H1 (cell line): ENCODE measurements around the gene INSM1. TPM values are rescaled to one million over a fixed set of nuclear protein-coding genes. Genes with fewer than 3 reads are reported as not detected.
A peak's percentile ranks its signal among the peaks of the same experiment; 100 is the strongest.

Experiments used
- CTCF ChIA-PET: fragments of 300-600 bp; sonication (Branson Sonifier 250); formaldehyde crosslinking; loops from one replicate; lab custom pipeline; 2021; ENCODE audit not compliant: partially characterized antibody; lab: Charles Lee
- POLR2A ChIA-PET: fragments of 300-600 bp; sonication (Branson Sonifier 250); formaldehyde crosslinking; loops from one replicate; lab custom pipeline; 2021; ENCODE audit warnings: inconsistent platforms; ENCODE audit not compliant: partially characterized antibody; lab: Charles Lee
- DNase-seq, 2 experiments: peaks; one replicate each; pipeline versions ENCODE4 v3.0.0 to v3.0.0-alpha.2; 2010 to 2022; ENCODE audit warnings: low spot score in 2 of 2, low read depth in 1 of 2, mixed read lengths in 1 of 2
- FAIRE-seq: peaks from 2 replicates; lab custom pipeline; 2011; peaks lifted over from hg19 to GRCh38; lab: Jason Lieb, UNC
- H2AFZ ChIP-seq: 2 replicates; pipeline ENCODE4 v1.8.1; 2012; ENCODE audit warnings: low read length, inconsistent platforms
- H2AK5ac ChIP-seq: 2 replicates; pipeline ENCODE4 v1.6.1; 2013; ENCODE audit warnings: low read depth, low read length
- H2BK120ac ChIP-seq: replicated peaks from 2 replicates; pipeline ENCODE3; 2013; ENCODE audit warnings: low read depth, low read length, inconsistent platforms
- H2BK12ac ChIP-seq: 2 replicates; pipeline ENCODE4 v1.6.1; 2013; ENCODE audit warnings: low read depth, low read length
- H2BK15ac ChIP-seq: 2 replicates; pipeline ENCODE4 v1.6.1; 2013; ENCODE audit warnings: low read length
- H2BK20ac ChIP-seq: 2 replicates; pipeline ENCODE4 v1.6.1; 2013; ENCODE audit warnings: low read length
- H2BK5ac ChIP-seq: 2 replicates; pipeline ENCODE4 v1.6.1; 2013; ENCODE audit warnings: low read depth, low read length
- H3K14ac ChIP-seq: 2 replicates; pipeline ENCODE4 v1.6.1; 2013; ENCODE audit warnings: inconsistent platforms; ENCODE audit not compliant: insufficient read length
- H3K18ac ChIP-seq: 2 replicates; pipeline ENCODE4 v1.6.1; 2013; ENCODE audit warnings: low read length; ENCODE audit errors: extremely low read depth
- H3K23ac ChIP-seq: 2 replicates; pipeline ENCODE4 v1.6.1; 2013; ENCODE audit warnings: inconsistent platforms; ENCODE audit not compliant: insufficient read length
- H3K23me2 ChIP-seq: 2 replicates; pipeline ENCODE4 v1.6.1; 2013; ENCODE audit warnings: low read depth, low read length
- H3K27ac ChIP-seq: 2 replicates; pipeline ENCODE4 v1.6.1; 2011; ENCODE audit warnings: low read depth, low read length, inconsistent platforms
- H3K27me3 ChIP-seq, 4 experiments: replicated peaks in 1 of 4; 1 replicate in 1 of 4; 2 replicates in 3 of 4; pipeline versions ENCODE4 v1.6.1 to v1.8.1; 2011 to 2013; ENCODE audit warnings: low read length in 3 of 4, mild to moderate bottlenecking in 3 of 4, inconsistent platforms in 2 of 4, mixed read lengths in 2 of 4, moderate library complexity in 1 of 4; ENCODE audit not compliant: control insufficient read depth in 3 of 4, insufficient read depth in 3 of 4; ENCODE audit errors: extremely low read depth in 1 of 4
- H3K36me3 ChIP-seq, 4 experiments: 2 replicates each; pipeline versions ENCODE4 v1.6.1 to v1.8.1; 2011 to 2013; ENCODE audit warnings: mild to moderate bottlenecking in 4 of 4, low read length in 3 of 4, moderate library complexity in 2 of 4, control low read depth in 1 of 4, inconsistent platforms in 1 of 4; ENCODE audit not compliant: insufficient read depth in 4 of 4, control insufficient read depth in 2 of 4
- H3K4ac ChIP-seq: replicated peaks from 2 replicates; pipeline ENCODE3; 2013; ENCODE audit warnings: low read length, low read depth, mixed read lengths, inconsistent platforms; ENCODE audit not compliant: insufficient read length
- H3K4me1 ChIP-seq, 4 experiments: replicated peaks in 1 of 4; 1 replicate in 1 of 4; 2 replicates in 3 of 4; pipeline versions ENCODE4 v1.6.1 to v1.8.1; 2011 to 2013; ENCODE audit warnings: low read length in 3 of 4, inconsistent platforms in 2 of 4, mixed read lengths in 1 of 4; ENCODE audit not compliant: insufficient read depth in 4 of 4, control insufficient read depth in 3 of 4
- H3K4me2 ChIP-seq, 2 experiments: 2 replicates each; pipeline versions ENCODE4 v1.6.1 to v1.8.1; 2011 to 2013; ENCODE audit warnings: low read depth in 2 of 2, low read length in 2 of 2, control low read depth in 1 of 2, inconsistent platforms in 1 of 2, mild to moderate bottlenecking in 1 of 2; ENCODE audit not compliant: insufficient read depth in 1 of 2
- H3K4me3 ChIP-seq, 4 experiments: fragments of 200-600, 300-600 bp in 1 of 4; sonication (generic), shearing (Covaris generic), sonication (Bioruptor Twin) in 1 of 4; 2 replicates each; pipeline versions ENCODE4 v1.5.1 to v1.8.1; 2011 to 2016; ENCODE audit warnings: low read length in 4 of 4, low read depth in 3 of 4, control low read depth in 2 of 4, inconsistent platforms in 2 of 4, mild to moderate bottlenecking in 2 of 4, mixed read lengths in 1 of 4, moderate library complexity in 1 of 4; ENCODE audit not compliant: insufficient read depth in 2 of 4; ENCODE audit errors: extremely low read depth in 1 of 4
- H3K56ac ChIP-seq: replicated peaks from 2 replicates; pipeline ENCODE3; 2013; ENCODE audit warnings: low read depth, mild to moderate bottlenecking, mixed read lengths, low read length, inconsistent platforms; ENCODE audit not compliant: insufficient read length
- H3K79me1 ChIP-seq: 2 replicates; pipeline ENCODE4 v1.6.1; 2013; ENCODE audit warnings: low read depth, low read length, control low read depth
- H3K79me2 ChIP-seq, 2 experiments: 2 replicates each; pipeline versions ENCODE4 v1.6.1 to v1.8.1; 2012 to 2013; ENCODE audit warnings: low read length in 2 of 2, mild to moderate bottlenecking in 2 of 2, inconsistent platforms in 1 of 2; ENCODE audit not compliant: insufficient read depth in 2 of 2, control insufficient read depth in 1 of 2
- H3K9ac ChIP-seq, 4 experiments: replicated peaks in 1 of 4; 1 replicate in 1 of 4; 2 replicates in 3 of 4; pipeline versions ENCODE4 v1.6.1 to v1.8.1; 2011 to 2013; ENCODE audit warnings: low read depth in 3 of 4, low read length in 3 of 4, control low read depth in 2 of 4, mild to moderate bottlenecking in 2 of 4, moderate library complexity in 2 of 4, inconsistent platforms in 1 of 4; ENCODE audit errors: extremely low read depth in 1 of 4
- H3K9me3 ChIP-seq, 2 experiments: 2 replicates each; pipeline versions ENCODE4 v1.6.1 to v1.8.1; 2012 to 2013; ENCODE audit warnings: mild to moderate bottlenecking in 2 of 2, moderate library complexity in 2 of 2, control low read depth in 1 of 2, inconsistent platforms in 1 of 2, low read depth in 1 of 2, low read length in 1 of 2, mixed read lengths in 1 of 2; ENCODE audit not compliant: insufficient read depth in 2 of 2
- H4K20me1 ChIP-seq, 2 experiments: replicated peaks in 1 of 2; 2 replicates each; pipeline versions ENCODE3 to v1.8.1; 2011 to 2013; ENCODE audit warnings: inconsistent platforms in 2 of 2, low read length in 2 of 2, mild to moderate bottlenecking in 1 of 2; ENCODE audit not compliant: insufficient read depth in 2 of 2, control insufficient read depth in 1 of 2
- H4K5ac ChIP-seq: 2 replicates; pipeline ENCODE4 v1.6.1; 2013; ENCODE audit warnings: low read length, low read depth, mixed read lengths, inconsistent platforms; ENCODE audit not compliant: insufficient read length
- H4K8ac ChIP-seq: 2 replicates; pipeline ENCODE4 v1.8.0; 2013; ENCODE audit warnings: mild to moderate bottlenecking, moderate library complexity, low read length, inconsistent platforms; ENCODE audit not compliant: insufficient read depth; ENCODE audit errors: extremely low read depth
- H4K91ac ChIP-seq: replicated peaks from 2 replicates; pipeline ENCODE3; 2013; ENCODE audit warnings: low read length, mixed read lengths, inconsistent platforms; ENCODE audit not compliant: insufficient read length
- EZH2 ChIP-seq: fragments of 200-600 bp; sonication (generic); IDR thresholded peaks from 2 replicates; pipeline ENCODE4 v1.7.1; 2012; ENCODE audit warnings: low read depth, mild to moderate bottlenecking, moderate library complexity, low read length, inconsistent platforms; ENCODE audit not compliant: severe bottlenecking
- MAFK ChIP-seq: IDR thresholded peaks from 2 replicates; pipeline ENCODE4 v1.6.1; 2012; ENCODE audit warnings: low read depth, mild to moderate bottlenecking, improper control_type of control experiment, low read length
- PHF8 ChIP-seq: fragments of 200-600 bp; sonication (generic); conservative IDR thresholded peaks from 2 replicates; pipeline ENCODE4 v1.7.1; 2012; ENCODE audit warnings: low read depth, mild to moderate bottlenecking, inconsistent platforms, low read length, moderate library complexity
- POLR2A ChIP-seq, 2 experiments: IDR thresholded peaks; 1 replicate in 1 of 2; 2 replicates in 1 of 2; pipeline ENCODE4 v1.6.1; 2011; ENCODE audit warnings: low read depth in 2 of 2, low read length in 2 of 2, mild to moderate bottlenecking in 2 of 2; ENCODE audit errors: control extremely low read depth in 1 of 2
- RAD21 ChIP-seq, 2 experiments: IDR thresholded peaks in 1 of 2; conservative IDR thresholded peaks in 1 of 2; 2 replicates each; pipeline ENCODE4 v1.6.1; 2011; ENCODE audit warnings: low read depth in 2 of 2, low read length in 2 of 2, improper control_type of control experiment in 1 of 2, inconsistent platforms in 1 of 2, mild to moderate bottlenecking in 1 of 2, moderate library complexity in 1 of 2
- SP4 ChIP-seq: IDR thresholded peaks from 2 replicates; pipeline ENCODE4 v1.6.1; 2012; ENCODE audit warnings: low read length, inconsistent platforms
- ZNF274 ChIP-seq: IDR thresholded peaks from 2 replicates; pipeline ENCODE4 v1.7.0; 2012; ENCODE audit warnings: low read length, borderline replicate concordance; ENCODE audit errors: extremely low read depth
- WGBS, 2 experiments: shearing (Covaris generic) in 1 of 2; methylation state at CpG; one replicate each; pipeline versions ENCODE4 v1.1.6 to v1.1.7; 2013 to 2015; ENCODE audit warnings: low lambda C conversion rate in 2 of 2, mixed read lengths in 2 of 2, inconsistent platforms in 1 of 2, low coverage in 1 of 2, missing lambda C conversion rate in 1 of 2; ENCODE audit not compliant: insufficient replicate concordance in 2 of 2, insufficient coverage in 1 of 2, insufficient read length in 1 of 2; ENCODE audit errors: extremely low coverage in 1 of 2, missing lambda C conversion rate in 1 of 2; 5-methylcytosine and 5-hydroxymethylcytosine counted together
- polyA plus RNA-seq, 7 experiments: library from polyadenylated mRNA; depleted of rRNA in 3 of 7; stranded (reverse) in 5 of 7; unstranded in 2 of 7; fragments of >200 nt in 5 of 7; fragments of 200-250 nt in 2 of 7; gene quantifications; 1 replicate in 5 of 7; 2 replicates in 1 of 7; 4 replicates in 1 of 7; pipeline versions ENCODE4 v1.2.1 to v1.2.3, GENCODE V29; 2011 to 2013; ENCODE audit warnings: missing spikeins in 2 of 7, mixed read lengths in 2 of 7
- total RNA-seq: library from RNA; stranded (reverse); fragmentation: NEBNext Ultra II Directional; extraction: Animal tissue kit (Norgen Biotek cat#: 25700); gene quantifications from 2 replicates; pipeline ENCODE4 v1.2.1, GENCODE V29; 2021
- TF ChIP-seq, protein P1 (sequence below): IDR thresholded peaks from 2 replicates; pipeline ENCODE4 v1.6.1; 2011; ENCODE audit warnings: low read length, improper control_type of control experiment
- TF ChIP-seq, protein P2 (sequence below), 3 experiments: IDR thresholded peaks; 1 replicate in 2 of 3; 2 replicates in 1 of 3; pipeline versions ENCODE4 v1.5.1 to v1.6.1; 2011; ENCODE audit warnings: low read length in 3 of 3, mild to moderate bottlenecking in 3 of 3, inconsistent platforms in 2 of 3, low read depth in 1 of 3, moderate library complexity in 1 of 3; ENCODE audit not compliant: insufficient read depth in 1 of 3; ENCODE audit errors: control extremely low read depth in 1 of 3

The INSM1 gene
- total and polyA plus RNA-seq, 2 of the 8 experiments (the other 6 are each of a cell fraction or from before 2014, with no cell fraction given), result 0.86 to 2.5 TPM

DNA sequence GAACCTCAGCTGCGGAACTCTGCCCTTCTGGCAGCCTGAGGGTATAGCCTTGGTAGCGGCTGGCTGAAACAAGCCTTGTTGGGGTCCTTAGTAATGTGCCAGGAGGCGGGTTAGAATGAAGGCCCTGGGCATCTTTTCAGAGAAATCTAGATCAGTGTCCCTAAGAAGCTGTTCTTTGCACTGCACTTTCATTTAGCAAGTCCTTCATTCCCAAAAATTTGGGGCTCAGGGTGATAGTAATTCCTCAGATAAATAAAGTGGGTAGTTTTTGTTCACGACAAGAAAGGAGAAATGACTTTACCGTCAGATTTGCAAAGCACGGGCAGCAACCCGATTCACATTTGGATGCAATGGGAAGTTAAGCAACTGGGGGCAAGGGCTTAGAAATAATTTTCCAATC, 3.2 kb downstream of the INSM1 start:
- H3K9ac ChIP-seq, result no peak overlapping the region
- H3K4me3 ChIP-seq, result peak overlapping the region in 2 of 4 experiments; percentile 64 to 69; a peak in 5 of 8 replicates
- no peak overlapping the region for H3K56ac ChIP-seq
- no peak overlapping the region for H4K91ac ChIP-seq
- H3K4ac ChIP-seq, result no peak overlapping the region
- H2BK120ac ChIP-seq, result peak overlapping the region; percentile 24
- no peak overlapping the region for H3K18ac ChIP-seq
- H3K79me2 ChIP-seq, result no peaks in the 10 kb centered on the region
- H2BK5ac ChIP-seq, result no peak overlapping the region
- WGBS, 2 experiments, result 9% methylated on average over 7 of the region's 7 CpGs; no CpG with 5 or more reads in 1 of the 2 experiments
- peaks cover 9 to 37% (median 16%) of the 10 kb centered on the region in 4 experiments for H3K4me1 ChIP-seq
- no peaks in the 10 kb centered on the region for H3K36me3 ChIP-seq
- H4K20me1 ChIP-seq, result peaks cover 0 to 1% of the 10 kb centered on the region in 2 experiments
- peak overlapping the region; percentile 52 to 84 for H3K4me2 ChIP-seq
- H4K5ac ChIP-seq, result no peak overlapping the region
- DNase-seq, result no peak
- no peak overlapping the region for H2AFZ ChIP-seq
- H3K27ac ChIP-seq, result no peak overlapping the region
- no peak overlapping the region for H3K14ac ChIP-seq
- H3K27me3 ChIP-seq, result peaks cover 18 to 72% (median 48%) of the 10 kb centered on the region in 4 experiments
- ChIA-PET POLR2A (interaction anchor here (1.0 to 2.6 kb wide), 9 partner anchors 9 to 92 kb away, joined by 3 to 6 read pairs (median 4); no protein-coding TSS in a partner anchor), CTCF (interaction anchor here (0.6 to 2.9 kb wide), 12 partner anchors 9 to 223 kb away, joined by 3 to 10 read pairs (median 3); no protein-coding TSS in a partner anchor)
- 0 out of 2 replicates have a peak overlapping the region, but pooled peaks have one; percentile 34 for H2BK15ac ChIP-seq
- no peaks in the 10 kb centered on the region for H3K9me3 ChIP-seq
- H3K23ac ChIP-seq, result no peak overlapping the region
- H2AK5ac ChIP-seq, result no peak overlapping the region
- H3K79me1 ChIP-seq, result no peaks in the 10 kb centered on the region
- no peak overlapping the region for H2BK12ac ChIP-seq
- FAIRE-seq, result no peak
- peaks cover 25% of the 10 kb centered on the region; the same call in 1 of the 2 replicates for H3K23me2 ChIP-seq
- no peak overlapping the region for H4K8ac ChIP-seq
- no peak overlapping the region; the same call in 1 of the 2 replicates for H2BK20ac ChIP-seq
- TF ChIP-seq ZNF274, result no peak
- no peak for TF ChIP-seq MAFK
- TF ChIP-seq PHF8, result no peak
- TF ChIP-seq, protein P1, sequence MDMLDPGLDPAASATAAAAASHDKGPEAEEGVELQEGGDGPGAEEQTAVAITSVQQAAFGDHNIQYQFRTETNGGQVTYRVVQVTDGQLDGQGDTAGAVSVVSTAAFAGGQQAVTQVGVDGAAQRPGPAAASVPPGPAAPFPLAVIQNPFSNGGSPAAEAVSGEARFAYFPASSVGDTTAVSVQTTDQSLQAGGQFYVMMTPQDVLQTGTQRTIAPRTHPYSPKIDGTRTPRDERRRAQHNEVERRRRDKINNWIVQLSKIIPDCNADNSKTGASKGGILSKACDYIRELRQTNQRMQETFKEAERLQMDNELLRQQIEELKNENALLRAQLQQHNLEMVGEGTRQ, result no peak
- peak in 1 of 2 experiments; percentile 5; a peak in 1 of 4 replicates for TF ChIP-seq RAD21 (IDR thresholded peaks at IDR 0.05 in 1 of 2, conservative IDR thresholded peaks at IDR 0.05 in 1 of 2; ENCODE audit: low read depth in 2 of 2, low read length in 2 of 2)
- no peak for TF ChIP-seq SP4
- TF ChIP-seq, protein P2, sequence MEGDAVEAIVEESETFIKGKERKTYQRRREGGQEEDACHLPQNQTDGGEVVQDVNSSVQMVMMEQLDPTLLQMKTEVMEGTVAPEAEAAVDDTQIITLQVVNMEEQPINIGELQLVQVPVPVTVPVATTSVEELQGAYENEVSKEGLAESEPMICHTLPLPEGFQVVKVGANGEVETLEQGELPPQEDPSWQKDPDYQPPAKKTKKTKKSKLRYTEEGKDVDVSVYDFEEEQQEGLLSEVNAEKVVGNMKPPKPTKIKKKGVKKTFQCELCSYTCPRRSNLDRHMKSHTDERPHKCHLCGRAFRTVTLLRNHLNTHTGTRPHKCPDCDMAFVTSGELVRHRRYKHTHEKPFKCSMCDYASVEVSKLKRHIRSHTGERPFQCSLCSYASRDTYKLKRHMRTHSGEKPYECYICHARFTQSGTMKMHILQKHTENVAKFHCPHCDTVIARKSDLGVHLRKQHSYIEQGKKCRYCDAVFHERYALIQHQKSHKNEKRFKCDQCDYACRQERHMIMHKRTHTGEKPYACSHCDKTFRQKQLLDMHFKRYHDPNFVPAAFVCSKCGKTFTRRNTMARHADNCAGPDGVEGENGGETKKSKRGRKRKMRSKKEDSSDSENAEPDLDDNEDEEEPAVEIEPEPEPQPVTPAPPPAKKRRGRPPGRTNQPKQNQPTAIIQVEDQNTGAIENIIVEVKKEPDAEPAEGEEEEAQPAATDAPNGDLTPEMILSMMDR (IDR thresholded peaks at IDR 0.05; ENCODE audit: control extremely low read depth in 1 of 3, insufficient read depth in 1 of 3, low read depth in 1 of 3, low read length in 3 of 3), result peak in 1 of 3 experiments; percentile 14; a peak in 1 of 4 replicates
- no peak for TF ChIP-seq POLR2A (IDR thresholded peaks at IDR 0.05; ENCODE audit: control extremely low read depth in 1 of 2, low read depth in 2 of 2, low read length in 2 of 2)
- peak; percentile 16 for TF ChIP-seq EZH2
